ENCODE data around the gene MYO15A.

MYO15A gene

GRCh38 chr17:18182978-18183333 lies 74.4 kb downstream of the MYO15A start:
- TF ChIP-seq CTCF (conservative IDR thresholded peaks at IDR 0.05; ENCODE audit: low read length) (no peak), EZH2phosphoT487 (IDR thresholded peaks at IDR 0.05; ENCODE audit: borderline replicate concordance) (no peak)
- no peaks in the 10 kb centered on the region for H3F3A ChIP-seq (ENCODE audit: low read depth)
- peaks cover 38% of the 10 kb centered on the region for H4K20me1 ChIP-seq (ENCODE audit: insufficient read depth, low read length, poor library complexity, severe bottlenecking)
- no peaks in the 10 kb centered on the region for H3K9me2 ChIP-seq (replicated peaks; ENCODE audit: low read depth, low read length)
- H3K9me3 ChIP-seq (ENCODE audit: insufficient read depth, low read depth, low read length): no peaks in the 10 kb centered on the region
- peak overlapping the region; percentile 82 for H3K9ac ChIP-seq (ENCODE audit: low read depth, low read length, poor library complexity, severe bottlenecking)
- peak overlapping the region; percentile 96 for H2AFZ ChIP-seq (ENCODE audit: low read length)
- peak overlapping the region; percentile 97 for H3K4me3 ChIP-seq (ENCODE audit: low read length, poor library complexity, severe bottlenecking)
- H3K4me2 ChIP-seq (ENCODE audit: low read depth, low read length, poor library complexity, severe bottlenecking): peak overlapping the region; percentile 97
- peaks cover 52% of the 10 kb centered on the region for H3K79me2 ChIP-seq (ENCODE audit: insufficient read depth, low read length)
- no peaks in the 10 kb centered on the region; the same call in 1 of the 2 replicates for H3K36me3 ChIP-seq (ENCODE audit: insufficient read depth, low read length)
- H3K27me3 ChIP-seq (ENCODE audit: insufficient read depth, low read length, poor library complexity, severe bottlenecking): no peaks in the 10 kb centered on the region
- peaks cover 42% of the 10 kb centered on the region for H3K4me1 ChIP-seq (ENCODE audit: insufficient read depth, low read length, poor library complexity, severe bottlenecking)

- Histone ChIP-seq H3K27me3 (ENCODE audit: insufficient read depth, low read length, poor library complexity, severe bottlenecking) (no peaks in the 10 kb centered on the region), H4K20me1 (ENCODE audit: insufficient read depth, low read length, poor library complexity, severe bottlenecking) (peaks cover 44% of the 10 kb centered on the region), H3F3A (ENCODE audit: low read depth) (no peaks in the 10 kb centered on the region), H3K4me3 (ENCODE audit: low read length, poor library complexity, severe bottlenecking) (peak within 1 kb of the TSS; percentile 97), H3K4me2 (ENCODE audit: low read depth, low read length, poor library complexity, severe bottlenecking) (peak within 1 kb of the TSS; percentile 97), H3K36me3 (ENCODE audit: insufficient read depth, low read length) (no peaks in the 10 kb centered on the region; the same call in 1 of the 2 replicates), H2AFZ (ENCODE audit: low read length) (peak within 1 kb of the TSS; percentile 96), H3K9me3 (ENCODE audit: insufficient read depth, low read depth, low read length) (no peaks in the 10 kb centered on the region), H3K4me1 (ENCODE audit: insufficient read depth, low read length, poor library complexity, severe bottlenecking) (peaks cover 46% of the 10 kb centered on the region), H3K9ac (ENCODE audit: low read depth, low read length, poor library complexity, severe bottlenecking) (peak within 1 kb of the TSS; percentile 82), H3K79me2 (ENCODE audit: insufficient read depth, low read length) (peaks cover 58% of the 10 kb centered on the region), H3K9me2 (replicated peaks; ENCODE audit: low read depth, low read length) (no peaks in the 10 kb centered on the region)
- TF ChIP-seq EZH2phosphoT487 (IDR thresholded peaks at IDR 0.05; ENCODE audit: borderline replicate concordance) (no peak), CTCF (conservative IDR thresholded peaks at IDR 0.05; ENCODE audit: low read length) (peak; percentile 40)
Measured at GRCh38 chr17:18183334-18184142, 75.0 kb downstream of the MYO15A start, which contains the start of gene ALKBH5. ALKBH5 (plus strand) TSS chr17:18183828; CDS start chr17:18184244, 416 bp downstream.

GRCh38 chr17:18184143-18185031 lies 75.8 kb downstream of the MYO15A start:
- TF ChIP-seq CTCF (conservative IDR thresholded peaks at IDR 0.05; ENCODE audit: low read length) (0 out of 2 replicates have a peak, but pooled peaks have one; percentile 11), EZH2phosphoT487 (IDR thresholded peaks at IDR 0.05; ENCODE audit: borderline replicate concordance) (no peak)

More at GRCh38 chr17:18184143-18185031, 75.8 kb downstream of the MYO15A start:
- Histone ChIP-seq H3K9me3 (ENCODE audit: insufficient read depth, low read depth, low read length) (no peaks in the 10 kb centered on the region), H3F3A (ENCODE audit: low read depth) (no peaks in the 10 kb centered on the region), H3K4me3 (ENCODE audit: low read length, poor library complexity, severe bottlenecking) (peak overlapping the region; percentile 97), H3K79me2 (ENCODE audit: insufficient read depth, low read length) (peaks cover 67% of the 10 kb centered on the region), H3K9me2 (replicated peaks; ENCODE audit: low read depth, low read length) (no peaks in the 10 kb centered on the region), H3K9ac (ENCODE audit: low read depth, low read length, poor library complexity, severe bottlenecking) (peak overlapping the region; percentile 82), H3K36me3 (ENCODE audit: insufficient read depth, low read length) (peaks cover 2% of the 10 kb centered on the region; the same call in 1 of the 2 replicates), H3K27me3 (ENCODE audit: insufficient read depth, low read length, poor library complexity, severe bottlenecking) (no peaks in the 10 kb centered on the region), H3K4me1 (ENCODE audit: insufficient read depth, low read length, poor library complexity, severe bottlenecking) (peaks cover 53% of the 10 kb centered on the region), H2AFZ (ENCODE audit: low read length) (peak overlapping the region; percentile 43; the same call in 1 of the 2 replicates), H3K4me2 (ENCODE audit: low read depth, low read length, poor library complexity, severe bottlenecking) (peak overlapping the region; percentile 94), H4K20me1 (ENCODE audit: insufficient read depth, low read length, poor library complexity, severe bottlenecking) (peaks cover 52% of the 10 kb centered on the region)

Measured in Loucy (cell line).